K562 (cell line): ENCODE data around the gene MPND. TPM values are rescaled to one million over a fixed set of nuclear protein-coding genes. Genes with fewer than 3 reads are reported as not detected.

Experiments used
- ATAC-seq: fragments of 200-7000 bp; cut with Tn5 transposase; 3 replicates; pipeline ENCODE4 v1.9.1; 2020; ENCODE audit warnings: moderate library complexity
- BruUV-seq: library from RNA; stranded (reverse); fragments of 400-500 nt; replicated peaks from 2 replicates; lab custom pipeline; 2021; lab: Mats Ljungman, UMichigan
- CTCF ChIA-PET: fragments of 300-600 bp; formaldehyde crosslinking; extraction: SDS; loops from one replicate; lab custom pipeline; 2021; ENCODE audit warnings: low intra/inter-chr PET ratio; lab: Yijun Ruan, JAX
- POLR2A ChIA-PET: fragments of 300-600, 350-650 bp; sonication (Branson Sonifier 250); formaldehyde crosslinking; extraction: SDS; loops from one replicate; lab custom pipeline; 2021; ENCODE audit warnings: antibody characterized with exemption, inconsistent platforms; lab: Yijun Ruan, JAX
- DNase-seq, 4 experiments: peaks; one replicate each; pipeline versions ENCODE4 v3.0.0 to v3.0.0-alpha.2; 2011 to 2018; ENCODE audit warnings: low spot score in 3 of 4, mixed read lengths in 3 of 4; ENCODE audit errors: extremely low read depth in 1 of 4
- FAIRE-seq: peaks from 2 replicates; lab custom pipeline; 2011; peaks lifted over from hg19 to GRCh38; lab: Jason Lieb, UNC
- H2AFZ ChIP-seq: 2 replicates; pipeline ENCODE4 v1.6.0; 2011; ENCODE audit warnings: low read depth, low read length, control low read depth, inconsistent platforms
- H3K27ac ChIP-seq: fragments of 200-600 bp; 3 replicates; pipeline ENCODE4 v1.8.0; 2011; ENCODE audit warnings: low read depth, mild to moderate bottlenecking, control low read depth, inconsistent platforms, low read length, moderate library complexity, mixed read lengths; ENCODE audit errors: extremely low read depth
- H3K27me3 ChIP-seq, 2 experiments: fragments of 300-600 bp in 1 of 2; 2 replicates in 1 of 2; 3 replicates in 1 of 2; pipeline versions ENCODE4 v1.6.0 to v1.8.0; 2011; ENCODE audit warnings: inconsistent platforms in 2 of 2, low read length in 2 of 2, mild to moderate bottlenecking in 1 of 2, mixed read lengths in 1 of 2, moderate library complexity in 1 of 2; ENCODE audit not compliant: control insufficient read depth in 2 of 2, insufficient read depth in 2 of 2
- H3K36me3 ChIP-seq: fragments of 300-600 bp; 3 replicates; pipeline ENCODE4 v1.8.0; 2011; ENCODE audit warnings: mild to moderate bottlenecking, low read length, inconsistent platforms; ENCODE audit not compliant: control insufficient read depth, insufficient read depth
- H3K4me1 ChIP-seq, 2 experiments: fragments of 200-600 bp in 1 of 2; replicated peaks in 1 of 2; 2 replicates in 1 of 2; 3 replicates in 1 of 2; pipeline versions ENCODE4 v1.5.1 to v1.8.0; 2011; ENCODE audit warnings: inconsistent platforms in 2 of 2, low read length in 2 of 2, mild to moderate bottlenecking in 1 of 2, mixed read lengths in 1 of 2, moderate library complexity in 1 of 2; ENCODE audit not compliant: control insufficient read depth in 2 of 2, insufficient read depth in 2 of 2
- H3K4me2 ChIP-seq: 2 replicates; pipeline ENCODE4 v1.6.1; 2011; ENCODE audit warnings: low read length, control low read depth, inconsistent platforms, mixed read lengths; ENCODE audit not compliant: insufficient read depth
- H3K4me3 ChIP-seq: fragments of 200-600 bp; sonication (generic), shearing (Covaris generic); 2 replicates; pipeline ENCODE4 v1.5.1; 2016; ENCODE audit warnings: control low read depth, inconsistent platforms
- H3K79me2 ChIP-seq: fragments of 200-600 bp; 3 replicates; pipeline ENCODE4 v1.8.0; 2011; ENCODE audit warnings: low read length, inconsistent platforms; ENCODE audit not compliant: control insufficient read depth, insufficient read depth
- H3K9ac ChIP-seq, 2 experiments: 2 replicates each; pipeline versions ENCODE4 v1.6.0 to v1.6.1; 2011; ENCODE audit warnings: low read depth in 2 of 2, low read length in 2 of 2, control low read depth in 1 of 2, inconsistent platforms in 1 of 2, mild to moderate bottlenecking in 1 of 2, mixed read lengths in 1 of 2; ENCODE audit not compliant: insufficient read depth in 1 of 2
- H3K9me1 ChIP-seq: one replicate; pipeline ENCODE4 v1.6.0; 2011; ENCODE audit warnings: inconsistent platforms, mild to moderate bottlenecking, low read length, moderate library complexity; ENCODE audit not compliant: control insufficient read depth, insufficient read depth
- H3K9me3 ChIP-seq: replicated peaks from 2 replicates; pipeline ENCODE4 v1.5.1; 2011; ENCODE audit warnings: low read depth, low read length, inconsistent platforms; ENCODE audit not compliant: control insufficient read depth, insufficient read depth
- H4K20me1 ChIP-seq: replicated peaks from 2 replicates; pipeline ENCODE4 v1.6.1; 2011; ENCODE audit warnings: low read length, inconsistent platforms, mixed read lengths; ENCODE audit not compliant: control insufficient read depth, insufficient read depth
- MED1 ChIP-seq: sonication (generic); formaldehyde crosslinking; IDR thresholded peaks from 2 replicates; pipeline ENCODE4 v1.8.1; 2023; ENCODE audit warnings: missing genetic modification reagents, borderline replicate concordance
- NCOA2 ChIP-seq, 2 experiments: fragments of 450-650 bp; IDR thresholded peaks; 2 replicates each; pipeline ENCODE4 v1.6.1; 2018; ENCODE audit warnings: mild to moderate bottlenecking in 2 of 2, moderate library complexity in 1 of 2; ENCODE audit not compliant: partially characterized antibody in 2 of 2
- NR2C2 ChIP-seq, 2 experiments: fragments of 200-800 bp in 1 of 2; sonication (Bioruptor generic) in 1 of 2; sonication (generic) in 1 of 2; formaldehyde crosslinking in 1 of 2; IDR thresholded peaks; 2 replicates each; pipeline versions ENCODE4 v1.6.1 to v1.8.0; 2016 to 2022; ENCODE audit warnings: mild to moderate bottlenecking in 1 of 2, missing compliant biosample characterization in 1 of 2, missing genetic modification characterization in 1 of 2, missing genetic modification reagents in 1 of 2
- TOE1 ChIP-seq, 2 experiments: fragments of 450-650 bp in 1 of 2; sonication (generic) in 1 of 2; formaldehyde crosslinking in 1 of 2; IDR thresholded peaks; 2 replicates each; pipeline versions ENCODE4 v1.7.1 to v1.8.0; 2016 to 2022; ENCODE audit warnings: borderline replicate concordance in 2 of 2, mild to moderate bottlenecking in 2 of 2, antibody characterized with exemption in 1 of 2, inconsistent platforms in 1 of 2, low read depth in 1 of 2, missing genetic modification reagents in 1 of 2, moderate library complexity in 1 of 2
- WGBS: fragments of 100-300 bp; shearing (Covaris generic); methylation state at CpG from one replicate; pipeline ENCODE4 v1.1.6; 2016; ENCODE audit warnings: low coverage, mixed read lengths; ENCODE audit not compliant: insufficient coverage; ENCODE audit errors: missing lambda C conversion rate; 5-methylcytosine and 5-hydroxymethylcytosine counted together
- in situ Hi-C: fragments of 300-500 bp; cut with MboI; formaldehyde crosslinking; loops from 4 replicates; pipeline ENCODE4 v1.15.0; 2018; ENCODE audit warnings: inconsistent platforms, mixed read lengths
- intact Hi-C: fragments of 100-400 bp; cut with micrococcal nuclease; formaldehyde crosslinking; loops from 2 replicates; pipeline ENCODE4 v1.14.2; 2022
- polyA plus RNA-seq, 8 experiments: library from polyadenylated mRNA; depleted of rRNA in 4 of 8; stranded (reverse) in 5 of 8; unstranded in 3 of 8; fragments of >200 nt; fragmentation: Nextera tagmentation in 2 of 8; fragmentation: Illumina TruSeq in 1 of 8; extraction: Ambion mirVana in 2 of 8; extraction: Trizol in 1 of 8; gene quantifications; 2 replicates each; pipeline versions ENCODE4 v1.2.1 to v1.2.3, GENCODE V29; 2011 to 2014; ENCODE audit warnings: inconsistent platforms in 1 of 8, missing spikeins in 1 of 8
- total RNA-seq, 7 experiments: library from RNA; depleted of rRNA in 6 of 7; stranded (reverse); fragments of >200 nt in 6 of 7; fragmentation: Illumina TruSeq in 2 of 7; extraction: Trizol in 2 of 7; gene quantifications; 2 replicates each; pipeline versions ENCODE4 v1.2.1 to v1.2.3, GENCODE V29; 2011 to 2021; ENCODE audit warnings: low replicate concordance in 1 of 7

The MPND gene
- total and polyA plus RNA-seq, 9 of the 15 experiments (the other 6 are each of a cell fraction or from before 2014, with no cell fraction given): 0.25 to 14.0 (median 3.9) TPM

DNA sequence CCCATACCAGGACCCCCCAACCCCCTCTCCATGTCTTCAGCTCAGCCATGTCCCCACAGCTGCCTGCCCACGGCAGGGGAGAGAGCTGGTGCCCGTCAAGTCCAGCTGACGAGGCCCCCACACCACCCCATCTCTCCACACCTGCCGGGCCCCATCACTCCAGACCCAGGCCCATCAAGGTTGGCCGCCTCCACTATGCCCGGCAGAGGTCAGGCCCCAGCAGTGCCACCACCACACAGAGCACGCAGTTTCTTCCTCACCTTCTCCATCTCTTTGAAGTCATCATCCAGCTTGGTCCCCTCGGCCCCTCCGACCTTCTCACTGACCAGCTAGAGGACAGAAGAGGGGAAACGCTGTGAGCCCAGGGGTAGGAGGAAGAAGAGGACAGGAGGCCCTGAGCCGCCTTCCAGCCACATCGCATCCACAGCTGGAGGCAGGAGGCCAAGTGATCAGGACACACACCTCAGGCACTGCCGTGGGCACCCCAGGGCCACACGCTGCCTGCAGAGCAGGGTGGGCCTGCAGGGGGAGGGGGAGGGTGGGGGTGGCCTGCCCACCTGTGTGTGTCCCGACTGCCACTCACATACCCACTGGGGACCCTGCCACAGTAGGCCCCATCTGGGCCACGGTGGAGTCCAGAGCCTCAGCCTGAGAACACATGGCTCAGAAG, 23.4 kb downstream of the MPND start:
- no peak for ATAC-seq
- POLR2A ChIA-PET: interaction anchor here (0.6 to 3.6 kb wide), 4 partner anchors 8 to 138 kb away, joined by 3 to 18 read pairs (median 3); no protein-coding TSS in a partner anchor
- Histone ChIP-seq H3K9ac (peak overlapping the region in 1 of 2 experiments; percentile 70; a peak in 2 of 4 replicates), H3K9me1 (no peaks in the 10 kb centered on the region)
- TF ChIP-seq TOE1 (IDR thresholded peaks at IDR 0.05; ENCODE audit: borderline replicate concordance) (no peak), TOE1 (CRISPR knock-in tag; IDR thresholded peaks at IDR 0.05; ENCODE audit: borderline replicate concordance, low read depth) (no peak), NCOA2 (IDR thresholded peaks at IDR 0.05; ENCODE audit: partially characterized antibody in 2 of 2) (no peak), MED1 (no peak), NR2C2 (CRISPR knock-in tag; IDR thresholded peaks at IDR 0.05) (no peak), NR2C2 (tag; IDR thresholded peaks at IDR 0.05) (no peak)
- TF ChIP-seq, all 486 proteins: peak for 0
- no TSS peak for BruUV-seq
- FAIRE-seq (no peak), DNase-seq (no peak)
- H3K79me2 ChIP-seq: peaks cover 49% of the 10 kb centered on the region
- H3K36me3 ChIP-seq: peaks cover 82% of the 10 kb centered on the region; the same call in 2 of the 3 replicates
- no peak overlapping the region for H3K4me3 ChIP-seq
- H3K4me1 ChIP-seq: peaks cover 24 to 84% of the 10 kb centered on the region in 2 experiments
- CTCF ChIA-PET: interaction anchor here (1.0 kb wide), 1 partner anchor 11 kb away, joined by 3 read pairs; no protein-coding TSS in a partner anchor
- H3K27ac ChIP-seq: no peak overlapping the region
- in situ Hi-C loops: no loop called here
- no peaks in the 10 kb centered on the region; the same call in 1 of the 2 replicates for H4K20me1 ChIP-seq
- intact Hi-C loops: no loop called here
- H3K4me2 ChIP-seq: no peak overlapping the region
- WGBS: 95% methylated on average over 9 of the region's 16 CpGs
- H3K27me3 ChIP-seq: no peaks in the 10 kb centered on the region
- no peak overlapping the region for H2AFZ ChIP-seq
- no peaks in the 10 kb centered on the region for H3K9me3 ChIP-seq
